HUES64 (cell line): ENCODE measurements around the gene IL2RG.

Source experiments
- H3K27ac ChIP-seq: 2 replicates; pipeline ENCODE4 v1.7.0; 2013; ENCODE audit warnings: low read depth, low read length, inconsistent platforms
- H3K27me3 ChIP-seq: 2 replicates; pipeline ENCODE4 v1.6.1; 2013; ENCODE audit warnings: mild to moderate bottlenecking, low read length; ENCODE audit not compliant: insufficient read depth
- H3K36me3 ChIP-seq: 2 replicates; pipeline ENCODE4 v1.6.1; 2013; ENCODE audit warnings: mild to moderate bottlenecking, low read length; ENCODE audit not compliant: insufficient read depth
- H3K4me1 ChIP-seq: 2 replicates; pipeline ENCODE4 v1.6.1; 2013; ENCODE audit warnings: mild to moderate bottlenecking, low read length, moderate library complexity; ENCODE audit not compliant: insufficient read depth
- H3K4me3 ChIP-seq: 2 replicates; pipeline ENCODE4 v1.5.1; 2013; ENCODE audit warnings: mild to moderate bottlenecking, low read length, moderate library complexity
- H3K9ac ChIP-seq: 2 replicates; pipeline ENCODE4 v1.6.1; 2013; ENCODE audit warnings: mild to moderate bottlenecking, low read depth, low read length
- H3K9me3 ChIP-seq: 2 replicates; pipeline ENCODE4 v1.6.1; 2013; ENCODE audit warnings: low read depth, low read length; ENCODE audit not compliant: insufficient read depth
- WGBS: fragments of 150-250, 120-280 bp; methylation state at CpG from one replicate; pipeline ENCODE4 v1.1.7; 2013; ENCODE audit warnings: missing lambda C conversion rate; 5-methylcytosine and 5-hydroxymethylcytosine counted together

Gene IL2RG

DNA sequence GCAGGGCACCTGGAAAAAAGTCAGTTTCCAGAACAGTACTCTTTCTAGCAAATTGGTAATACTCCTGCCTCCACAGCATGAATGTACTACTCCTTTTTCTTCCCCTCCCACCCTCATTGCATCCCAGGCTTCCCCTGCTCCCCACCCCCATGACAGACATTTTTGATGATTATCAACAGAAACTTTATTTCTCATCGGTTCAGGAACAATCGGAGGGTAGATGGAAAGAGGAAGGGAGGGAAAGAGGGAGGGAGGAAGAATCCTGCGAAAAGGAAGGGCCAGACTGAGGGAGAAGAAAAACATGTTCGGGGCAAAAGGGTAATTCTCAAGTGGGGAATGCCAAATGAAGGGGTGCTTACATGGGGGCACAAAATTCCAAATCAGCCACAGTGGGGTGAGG lies 4.1 kb downstream of the IL2RG start:
- WGBS = 93% methylated on average over 4 of the region's 4 CpGs
- Histone ChIP-seq H3K36me3 (no peaks in the 10 kb centered on the region), H3K27me3 (peaks cover 11% of the 10 kb centered on the region; the same call in 1 of the 2 replicates), H3K9ac (no peak overlapping the region), H3K27ac (no peak overlapping the region), H3K9me3 (no peaks in the 10 kb centered on the region), H3K4me3 (no peak overlapping the region), H3K4me1 (peaks cover 17% of the 10 kb centered on the region)

DNA sequence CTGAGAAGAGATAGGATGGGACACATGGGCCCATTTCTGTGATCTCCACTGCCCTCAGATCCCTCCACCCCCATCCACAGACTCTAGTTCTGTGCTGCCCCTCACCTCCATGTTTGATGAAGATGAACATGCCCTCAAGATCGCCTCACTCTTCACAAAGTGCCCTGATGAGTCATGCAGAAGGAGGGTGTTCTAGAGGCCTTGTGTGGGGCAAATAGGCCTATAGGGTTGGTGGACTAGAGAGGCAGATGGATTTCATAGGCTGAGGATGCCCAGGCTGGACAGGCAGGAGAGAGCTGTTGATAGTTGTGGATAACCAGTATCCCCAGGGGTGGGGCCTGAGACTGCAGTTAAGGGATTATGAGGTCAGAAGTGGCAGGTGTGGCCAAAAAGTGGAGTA lies 5.0 kb downstream of the IL2RG start, which contains the start of gene CXorf65:
Gene CXorf65, minus strand, starts transcription at position 314 of the 400 bp plus-strand sequence. Its CDS starts 184 bp downstream, at position 130.
- Histone ChIP-seq H3K9me3 (no peaks in the 10 kb centered on the region), H3K27ac (no peak within 1 kb of the TSS), H3K27me3 (peaks cover 6% of the 10 kb centered on the region; the same call in 1 of the 2 replicates), H3K4me1 (peaks cover 19% of the 10 kb centered on the region), H3K36me3 (no peaks in the 10 kb centered on the region), H3K4me3 (no peak within 1 kb of the TSS), H3K9ac (no peak within 1 kb of the TSS)
- WGBS = 100% methylated on average over 1 of the region's 1 CpG

DNA sequence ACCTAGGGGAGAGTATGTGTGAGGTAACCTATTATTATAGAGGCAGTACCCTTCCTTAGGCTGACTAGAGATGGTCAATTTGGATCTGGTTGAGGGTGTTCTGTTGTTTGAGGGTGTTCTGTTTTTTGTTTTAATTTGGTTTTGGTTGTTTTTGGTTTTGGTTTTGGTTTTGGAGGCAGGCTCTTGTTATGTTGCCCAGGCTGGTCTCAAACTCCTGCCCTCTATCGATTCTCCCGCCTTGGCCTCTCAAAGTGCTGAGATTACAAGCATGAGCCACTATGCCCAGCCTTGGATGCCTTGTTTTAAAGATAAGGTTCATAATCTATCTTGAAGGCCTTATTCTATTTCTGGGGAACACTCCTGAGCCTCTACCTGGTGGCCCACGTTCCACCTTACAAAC lies 5.7 kb downstream of the IL2RG start:
- Histone ChIP-seq H3K4me1 (peaks cover 19% of the 10 kb centered on the region), H3K9ac (no peak overlapping the region), H3K36me3 (no peaks in the 10 kb centered on the region), H3K9me3 (no peaks in the 10 kb centered on the region), H3K4me3 (no peak overlapping the region), H3K27ac (no peak overlapping the region), H3K27me3 (peaks cover 10% of the 10 kb centered on the region)
- WGBS = 95% methylated on average over 3 of the region's 3 CpGs

DNA sequence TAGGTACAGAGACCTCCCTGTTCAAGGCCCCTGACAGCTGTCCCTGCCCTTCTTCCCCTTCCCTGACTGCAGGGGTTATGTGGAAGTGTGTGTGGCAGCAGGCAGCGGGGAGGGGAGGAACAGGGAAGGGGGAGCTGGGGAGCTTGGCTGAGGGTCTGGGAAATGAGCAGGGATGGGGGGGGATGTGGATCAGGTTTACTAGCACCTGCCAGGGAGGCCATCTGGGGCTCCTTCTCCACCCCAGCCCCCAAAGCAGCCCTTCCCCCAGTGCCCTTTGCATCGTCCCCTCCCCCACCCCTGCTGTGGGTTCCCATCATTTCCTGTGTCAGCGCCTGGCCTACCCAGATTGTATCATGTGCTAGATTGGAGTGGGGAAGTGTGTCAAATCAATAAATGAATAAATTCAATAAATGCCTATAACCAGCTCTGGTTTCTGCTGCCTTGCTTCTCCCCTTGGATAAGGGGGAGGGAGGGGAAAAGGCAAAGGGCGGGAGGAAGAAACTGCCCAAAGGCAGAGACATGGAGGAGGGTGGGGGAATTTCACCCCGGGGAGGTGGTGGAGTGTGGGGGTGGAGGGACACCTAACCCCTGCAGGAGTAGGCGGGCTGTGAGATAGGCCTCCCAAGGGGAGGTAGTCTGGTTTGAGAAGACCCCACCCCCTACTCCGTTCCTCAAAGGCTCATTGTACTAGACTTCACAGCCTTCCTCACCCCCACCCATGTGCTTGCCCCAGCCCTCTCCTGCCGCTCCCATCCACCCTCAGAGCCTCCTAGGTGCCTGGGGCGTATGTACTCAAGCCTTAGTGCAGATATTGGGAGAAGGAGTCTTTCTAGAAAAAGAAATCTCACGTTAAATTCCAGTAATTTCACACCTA lies 8.0 kb downstream of the IL2RG start:
- H3K4me3 ChIP-seq = peak overlapping the region; percentile 46
- H3K9me3 ChIP-seq = no peaks in the 10 kb centered on the region
- H3K36me3 ChIP-seq = no peaks in the 10 kb centered on the region
- H3K4me1 ChIP-seq = peaks cover 24% of the 10 kb centered on the region
- H3K9ac ChIP-seq = peak overlapping the region; percentile 65
- 3% methylated on average over 4 of the region's 10 CpGs for WGBS
- peak overlapping the region; percentile 85 for H3K27ac ChIP-seq
- peaks cover 23% of the 10 kb centered on the region for H3K27me3 ChIP-seq

DNA sequence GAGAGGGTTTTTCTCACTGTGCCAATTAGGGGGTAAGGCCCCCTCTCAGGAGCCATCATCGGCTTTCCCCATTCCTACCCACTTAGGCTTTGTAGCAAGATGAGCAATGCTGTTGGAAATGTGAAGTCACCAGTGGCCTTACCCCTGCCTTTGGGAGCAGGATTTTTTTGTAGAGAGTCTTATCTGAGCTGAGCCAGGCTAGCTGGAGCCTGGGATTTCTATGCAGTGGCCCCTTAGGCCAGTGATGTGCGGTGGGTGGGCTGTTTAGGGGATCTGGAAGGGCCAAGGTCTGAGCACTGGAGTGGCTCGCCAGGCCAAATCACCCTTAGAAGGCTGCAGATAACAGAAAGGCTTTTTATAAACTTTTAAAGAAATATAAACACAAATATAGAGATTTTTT lies 9.1 kb downstream of the IL2RG start:
- Histone ChIP-seq H3K9me3 (no peaks in the 10 kb centered on the region), H3K4me3 (no peak overlapping the region), H3K27me3 (peaks cover 33% of the 10 kb centered on the region), H3K4me1 (peaks cover 25% of the 10 kb centered on the region), H3K27ac (no peak overlapping the region), H3K9ac (no peak overlapping the region), H3K36me3 (no peaks in the 10 kb centered on the region)
- 71% methylated on average over 1 of the region's 3 CpGs for WGBS

DNA sequence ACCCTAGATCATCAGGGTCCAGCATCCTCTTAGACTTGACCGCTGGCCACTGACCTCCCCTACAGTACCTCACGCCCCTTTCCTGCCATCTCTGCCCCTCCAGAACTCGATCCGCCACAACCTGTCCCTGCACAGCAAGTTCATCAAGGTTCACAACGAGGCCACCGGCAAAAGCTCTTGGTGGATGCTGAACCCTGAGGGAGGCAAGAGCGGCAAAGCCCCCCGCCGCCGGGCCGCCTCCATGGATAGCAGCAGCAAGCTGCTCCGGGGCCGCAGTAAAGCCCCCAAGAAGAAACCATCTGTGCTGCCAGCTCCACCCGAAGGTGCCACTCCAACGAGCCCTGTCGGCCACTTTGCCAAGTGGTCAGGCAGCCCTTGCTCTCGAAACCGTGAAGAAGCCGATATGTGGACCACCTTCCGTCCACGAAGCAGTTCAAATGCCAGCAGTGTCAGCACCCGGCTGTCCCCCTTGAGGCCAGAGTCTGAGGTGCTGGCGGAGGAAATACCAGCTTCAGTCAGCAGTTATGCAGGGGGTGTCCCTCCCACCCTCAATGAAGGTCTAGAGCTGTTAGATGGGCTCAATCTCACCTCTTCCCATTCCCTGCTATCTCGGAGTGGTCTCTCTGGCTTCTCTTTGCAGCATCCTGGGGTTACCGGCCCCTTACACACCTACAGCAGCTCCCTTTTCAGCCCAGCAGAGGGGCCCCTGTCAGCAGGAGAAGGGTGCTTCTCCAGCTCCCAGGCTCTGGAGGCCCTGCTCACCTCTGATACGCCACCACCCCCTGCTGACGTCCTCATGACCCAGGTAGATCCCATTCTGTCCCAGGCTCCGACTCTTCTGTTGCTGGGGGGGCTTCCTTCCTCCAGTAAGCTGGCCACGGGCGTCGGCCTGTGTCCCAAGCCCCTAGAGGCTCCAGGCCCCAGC lies 10.5 kb downstream of the IL2RG start:
- Histone ChIP-seq H3K4me1 (peaks cover 25% of the 10 kb centered on the region), H3K27me3 (peaks cover 45% of the 10 kb centered on the region), H3K4me3 (peak overlapping the region; percentile 46), H3K9me3 (no peaks in the 10 kb centered on the region), H3K27ac (no peak overlapping the region), H3K9ac (no peak overlapping the region), H3K36me3 (no peaks in the 10 kb centered on the region)
- WGBS = 55% methylated on average over 31 of the region's 31 CpGs

DNA sequence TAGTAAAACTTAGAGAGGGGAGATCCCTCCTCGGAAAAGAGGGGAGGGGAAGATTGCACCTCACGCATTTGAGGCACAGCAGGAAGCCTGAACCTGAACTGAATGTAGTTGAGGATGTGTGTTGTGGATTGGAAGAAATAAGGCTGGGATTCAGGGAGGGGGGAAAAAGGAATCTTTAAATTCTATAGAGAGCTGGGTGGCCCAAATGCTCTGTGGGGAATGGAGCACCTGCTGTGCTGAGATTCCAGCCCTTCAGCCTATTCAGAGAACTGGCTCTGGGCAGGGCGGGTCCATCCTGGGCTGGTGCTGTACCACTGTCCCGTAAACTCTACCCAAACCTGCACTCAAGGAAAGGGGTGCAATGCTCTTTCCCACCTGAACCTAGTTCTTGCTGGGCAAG lies 11.6 kb downstream of the IL2RG start:
- peak overlapping the region; percentile 46 for H3K4me3 ChIP-seq
- WGBS = 2% methylated on average over 4 of the region's 4 CpGs
- H3K9me3 ChIP-seq = no peaks in the 10 kb centered on the region
- H3K4me1 ChIP-seq = peaks cover 25% of the 10 kb centered on the region
- peaks cover 45% of the 10 kb centered on the region for H3K27me3 ChIP-seq
- H3K36me3 ChIP-seq = no peaks in the 10 kb centered on the region
- peak overlapping the region; percentile 60; the same call in 1 of the 2 replicates for H3K27ac ChIP-seq
- peak overlapping the region; percentile 31; the same call in 1 of the 2 replicates for H3K9ac ChIP-seq

DNA sequence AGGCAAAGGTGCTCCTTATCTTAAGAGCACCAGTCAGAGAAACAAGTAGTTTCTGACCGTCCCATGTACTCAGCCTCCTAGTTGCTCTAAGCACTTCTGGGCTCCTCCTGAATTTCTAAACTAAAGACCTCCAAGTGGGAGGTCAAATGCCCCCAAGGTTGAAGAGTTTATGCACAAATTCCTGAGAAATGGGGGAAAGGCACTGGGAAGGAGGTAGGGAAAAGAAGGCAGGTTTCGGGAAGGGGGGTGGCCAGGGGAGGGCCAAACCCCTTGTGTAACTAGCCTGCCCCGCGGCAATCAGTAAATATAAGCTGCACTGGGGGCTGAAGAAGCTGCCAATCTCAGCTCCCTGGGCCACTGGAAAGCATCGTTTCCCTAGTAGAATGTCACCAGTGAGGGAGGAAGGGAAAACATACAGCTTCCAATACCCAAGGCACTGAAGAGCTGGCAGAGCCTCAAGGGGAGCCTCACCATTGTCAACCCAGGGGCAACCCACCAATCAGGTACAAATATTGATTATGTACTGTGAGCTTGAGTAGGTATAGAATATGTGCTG lies 12.3 kb downstream of the IL2RG start:
- Histone ChIP-seq H3K9ac (peak overlapping the region; percentile 31; the same call in 1 of the 2 replicates), H3K4me1 (peaks cover 18% of the 10 kb centered on the region), H3K36me3 (no peaks in the 10 kb centered on the region), H3K4me3 (peak overlapping the region; percentile 46), H3K27me3 (peaks cover 45% of the 10 kb centered on the region), H3K27ac (peak overlapping the region; percentile 64; the same call in 1 of the 2 replicates), H3K9me3 (no peaks in the 10 kb centered on the region)
- 4% methylated on average over 4 of the region's 5 CpGs for WGBS

DNA sequence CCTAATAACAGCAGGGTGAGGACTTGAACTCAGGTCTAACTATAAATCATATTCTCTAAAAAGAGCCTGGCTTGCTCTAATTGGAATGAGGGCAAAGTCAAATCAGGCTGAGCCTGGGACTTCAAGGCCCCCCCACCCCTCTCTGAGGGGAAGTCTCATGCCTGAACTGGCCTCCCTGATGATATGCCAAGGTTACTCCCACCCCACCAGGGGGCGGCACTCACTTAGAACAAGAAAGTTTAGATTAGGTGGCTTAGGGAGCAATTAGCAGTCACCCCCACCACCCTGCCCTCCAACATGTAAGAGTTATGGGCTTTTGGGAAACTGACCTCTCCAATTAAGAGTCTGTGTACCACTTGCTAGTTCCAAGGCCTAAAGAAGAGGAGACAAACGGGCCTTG lies 13.1 kb downstream of the IL2RG start:
- Histone ChIP-seq H3K9ac (no peak overlapping the region), H3K9me3 (no peaks in the 10 kb centered on the region), H3K4me1 (peaks cover 14% of the 10 kb centered on the region), H3K27ac (no peak overlapping the region), H3K36me3 (no peaks in the 10 kb centered on the region), H3K27me3 (peaks cover 45% of the 10 kb centered on the region), H3K4me3 (peak overlapping the region; percentile 46)
- WGBS = 14% methylated on average over 1 of the region's 2 CpGs

DNA sequence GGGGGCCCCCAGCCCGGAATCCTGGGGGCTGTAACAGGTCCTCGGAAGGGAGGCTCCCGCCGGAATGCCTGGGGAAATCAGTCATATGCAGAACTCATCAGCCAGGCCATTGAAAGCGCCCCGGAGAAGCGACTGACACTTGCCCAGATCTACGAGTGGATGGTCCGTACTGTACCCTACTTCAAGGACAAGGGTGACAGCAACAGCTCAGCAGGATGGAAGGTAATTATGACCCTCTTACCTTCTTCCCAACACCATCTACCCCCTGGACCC lies 14.7 kb downstream of the IL2RG start:
- peaks cover 6% of the 10 kb centered on the region for H3K4me1 ChIP-seq
- H3K9ac ChIP-seq = peak overlapping the region; percentile 50; the same call in 1 of the 2 replicates
- H3K27ac ChIP-seq = no peak overlapping the region
- no peaks in the 10 kb centered on the region for H3K9me3 ChIP-seq
- 2% methylated on average over 9 of the region's 9 CpGs for WGBS
- no peaks in the 10 kb centered on the region for H3K36me3 ChIP-seq
- H3K4me3 ChIP-seq = peak overlapping the region; percentile 71
- H3K27me3 ChIP-seq = peaks cover 45% of the 10 kb centered on the region
